Measurements from ENCODE around the gene DPP4.
"Not testable (repeated sequence)": the region's sequence is repeated elsewhere in the genome, so short reads cannot be mapped to it uniquely, and the experiment has no call there.

The DPP4 gene

GRCh38 chr2:161969159-161969558, 104.9 kb downstream of the DPP4 start:
- WGBS, 2 experiments: 100% methylated on average over 1 of the region's 1 CpG; no CpG with 5 or more reads in 1 of the 2 experiments
- Histone ChIP-seq H3K4me3 (ENCODE audit: insufficient read depth, low read depth, low read length) (no peak overlapping the region), H3K27ac (ENCODE audit: insufficient read depth, low read depth, low read length, poor library complexity, severe bottlenecking) (no peak overlapping the region), H3K36me3 (ENCODE audit: control insufficient read depth, insufficient read depth, low read length) (no peaks in the 10 kb centered on the region), H3K27me3 (ENCODE audit: control insufficient read depth, insufficient read depth, low read length, poor library complexity, severe bottlenecking) (no peaks in the 10 kb centered on the region), H3K4me1 (ENCODE audit: control insufficient read depth, insufficient read depth, low read length) (no peaks in the 10 kb centered on the region), H3K9me3 (ENCODE audit: control insufficient read depth, low read length) (no peaks in the 10 kb centered on the region)

DNA sequence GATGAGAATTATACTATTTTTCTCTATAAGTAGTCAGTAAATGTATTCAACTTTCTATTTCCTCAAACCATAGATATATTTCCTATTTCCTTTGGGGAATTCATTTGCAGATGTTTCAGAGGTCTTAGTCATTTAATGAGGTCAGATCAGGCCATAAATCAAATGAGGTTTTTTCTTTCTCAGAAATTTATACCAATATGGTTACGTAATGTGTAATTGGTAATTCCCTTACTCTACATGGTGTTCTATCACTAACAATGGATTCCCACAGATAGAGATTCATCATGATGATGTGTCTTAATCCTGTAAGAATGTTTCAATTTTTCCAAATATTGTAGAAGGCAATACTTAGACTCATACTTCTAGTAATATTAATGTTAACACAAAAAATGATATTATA, 108.0 kb downstream of the DPP4 start:
- H3K9me3 ChIP-seq (ENCODE audit: control insufficient read depth, low read length): no peaks in the 10 kb centered on the region
- H3K36me3 ChIP-seq (ENCODE audit: control insufficient read depth, insufficient read depth, low read length): no peaks in the 10 kb centered on the region
- no peak overlapping the region for H3K27ac ChIP-seq (ENCODE audit: insufficient read depth, low read depth, low read length, poor library complexity, severe bottlenecking)
- H3K27me3 ChIP-seq (ENCODE audit: control insufficient read depth, insufficient read depth, low read length, poor library complexity, severe bottlenecking): no peaks in the 10 kb centered on the region
- WGBS, 2 experiments: no CpG with 5 or more reads among the region's 1 CpG
- H3K4me3 ChIP-seq (ENCODE audit: insufficient read depth, low read depth, low read length): no peak overlapping the region
- H3K4me1 ChIP-seq (ENCODE audit: control insufficient read depth, insufficient read depth, low read length): no peaks in the 10 kb centered on the region

DNA sequence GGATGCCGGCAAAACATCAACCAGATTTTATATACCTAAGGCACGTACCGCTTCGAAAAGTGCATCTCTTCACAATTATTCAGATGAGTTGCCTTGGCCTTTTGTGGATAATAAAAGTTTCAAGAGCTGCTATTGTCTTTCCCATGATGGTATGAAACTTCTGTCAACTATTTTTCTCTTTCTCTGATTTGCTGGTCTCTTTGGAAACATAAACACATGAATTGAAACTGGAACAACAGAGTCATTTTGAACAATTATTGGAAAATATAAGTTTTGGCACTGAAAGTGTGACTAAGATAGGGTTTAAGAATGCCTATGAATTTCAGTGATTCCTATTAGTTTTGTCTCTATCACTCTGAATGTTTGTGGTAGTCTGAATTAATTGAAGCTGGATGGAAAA, 109.9 kb downstream of the DPP4 start:
- Histone ChIP-seq H3K27ac (ENCODE audit: insufficient read depth, low read depth, low read length, poor library complexity, severe bottlenecking) (no peak overlapping the region), H3K9me3 (ENCODE audit: control insufficient read depth, low read length) (no peaks in the 10 kb centered on the region), H3K27me3 (ENCODE audit: control insufficient read depth, insufficient read depth, low read length, poor library complexity, severe bottlenecking) (no peaks in the 10 kb centered on the region), H3K4me1 (ENCODE audit: control insufficient read depth, insufficient read depth, low read length) (no peaks in the 10 kb centered on the region), H3K36me3 (ENCODE audit: control insufficient read depth, insufficient read depth, low read length) (no peaks in the 10 kb centered on the region), H3K4me3 (ENCODE audit: insufficient read depth, low read depth, low read length) (no peak overlapping the region)
- 91% methylated on average over 4 of the region's 4 CpGs; no CpG with 5 or more reads in 1 of the 2 experiments for whole genome bisulfite sequencing, 2 experiments

DNA sequence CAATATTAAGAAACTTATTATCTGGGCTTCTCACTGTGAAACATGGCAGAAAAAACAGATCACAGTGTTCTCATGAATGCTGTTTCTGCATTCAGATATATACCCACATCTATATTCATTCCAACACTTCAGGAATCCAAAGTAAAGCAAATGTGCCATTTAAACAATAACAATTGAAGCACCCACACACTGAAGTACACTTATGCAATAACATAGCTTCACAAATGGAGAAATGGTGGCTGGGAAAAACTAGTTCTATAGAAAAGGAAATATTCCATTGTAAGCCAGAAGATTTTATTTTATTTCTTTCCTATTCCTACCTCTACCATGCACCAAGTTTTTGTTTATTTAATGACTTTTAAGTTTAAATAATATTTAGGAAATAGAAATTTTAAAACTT, 111.9 kb downstream of the DPP4 start:
- Histone ChIP-seq H3K4me3 (ENCODE audit: insufficient read depth, low read depth, low read length) (no peak overlapping the region), H3K9me3 (ENCODE audit: control insufficient read depth, low read length) (no peaks in the 10 kb centered on the region), H3K27me3 (ENCODE audit: control insufficient read depth, insufficient read depth, low read length, poor library complexity, severe bottlenecking) (no peaks in the 10 kb centered on the region), H3K36me3 (ENCODE audit: control insufficient read depth, insufficient read depth, low read length) (no peaks in the 10 kb centered on the region), H3K27ac (ENCODE audit: insufficient read depth, low read depth, low read length, poor library complexity, severe bottlenecking) (no peak overlapping the region), H3K4me1 (ENCODE audit: control insufficient read depth, insufficient read depth, low read length) (no peaks in the 10 kb centered on the region)

DNA sequence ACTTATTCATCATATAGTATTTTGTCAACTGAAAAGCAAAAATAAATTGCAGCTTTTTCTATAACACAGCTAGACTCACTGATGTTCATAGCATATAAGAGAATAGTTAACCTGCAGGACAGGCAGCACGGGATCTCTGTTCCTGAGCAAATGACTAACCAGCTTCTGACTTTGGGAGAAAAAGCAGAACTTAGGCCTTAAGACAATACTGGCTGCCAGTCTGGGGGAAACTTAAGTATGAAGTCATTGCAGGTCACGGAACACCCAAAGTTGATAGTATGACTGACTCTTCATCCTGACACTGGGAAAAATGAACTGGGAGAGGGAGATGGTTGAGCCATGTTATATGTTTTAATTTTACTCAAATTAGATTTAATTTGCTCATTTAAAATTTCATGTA, 113.0 kb downstream of the DPP4 start:
- Histone ChIP-seq H3K27me3 (ENCODE audit: control insufficient read depth, insufficient read depth, low read length, poor library complexity, severe bottlenecking) (no peaks in the 10 kb centered on the region), H3K4me3 (ENCODE audit: insufficient read depth, low read depth, low read length) (no peak overlapping the region), H3K27ac (ENCODE audit: insufficient read depth, low read depth, low read length, poor library complexity, severe bottlenecking) (no peak overlapping the region), H3K9me3 (ENCODE audit: control insufficient read depth, low read length) (no peaks in the 10 kb centered on the region), H3K36me3 (ENCODE audit: control insufficient read depth, insufficient read depth, low read length) (no peaks in the 10 kb centered on the region), H3K4me1 (ENCODE audit: control insufficient read depth, insufficient read depth, low read length) (no peaks in the 10 kb centered on the region)
- whole genome bisulfite sequencing, 2 experiments: 91 to 93% methylated on average over 2 of the region's 2 CpGs

DNA sequence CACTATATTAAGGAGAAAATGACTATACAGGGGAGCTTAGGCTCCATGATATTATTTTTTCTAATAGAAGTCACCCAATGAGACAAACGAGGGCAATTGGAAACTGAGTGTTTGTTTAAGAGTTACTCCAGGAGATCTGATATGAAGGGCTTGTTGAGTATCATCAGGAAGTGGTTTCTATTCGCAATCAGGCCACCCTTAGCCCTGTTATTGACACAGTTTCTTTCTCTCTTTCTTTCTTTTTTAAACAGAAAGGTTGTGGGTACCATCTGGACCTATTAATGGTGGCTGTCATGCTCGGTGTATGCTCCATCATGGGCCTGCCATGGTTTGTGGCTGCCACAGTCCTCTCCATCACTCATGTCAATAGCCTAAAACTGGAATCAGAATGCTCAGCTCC, 117.3 kb downstream of the DPP4 start:
- Histone ChIP-seq H3K4me3 (ENCODE audit: insufficient read depth, low read depth, low read length) (no peak overlapping the region), H3K36me3 (ENCODE audit: control insufficient read depth, insufficient read depth, low read length) (no peaks in the 10 kb centered on the region), H3K27me3 (ENCODE audit: control insufficient read depth, insufficient read depth, low read length, poor library complexity, severe bottlenecking) (no peaks in the 10 kb centered on the region), H3K9me3 (ENCODE audit: control insufficient read depth, low read length) (no peaks in the 10 kb centered on the region), H3K4me1 (ENCODE audit: control insufficient read depth, insufficient read depth, low read length) (no peaks in the 10 kb centered on the region), H3K27ac (ENCODE audit: insufficient read depth, low read depth, low read length, poor library complexity, severe bottlenecking) (no peak overlapping the region)
- 86 to 90% methylated on average over 3 of the region's 3 CpGs for WGBS, 2 experiments

GRCh38 chr2:161955211-161955610, 118.8 kb downstream of the DPP4 start:
- Histone ChIP-seq H3K4me3 (ENCODE audit: insufficient read depth, low read depth, low read length) (no peak overlapping the region), H3K27me3 (ENCODE audit: control insufficient read depth, insufficient read depth, low read length, poor library complexity, severe bottlenecking) (no peaks in the 10 kb centered on the region), H3K4me1 (ENCODE audit: control insufficient read depth, insufficient read depth, low read length) (no peaks in the 10 kb centered on the region), H3K27ac (ENCODE audit: insufficient read depth, low read depth, low read length, poor library complexity, severe bottlenecking) (no peak overlapping the region), H3K36me3 (ENCODE audit: control insufficient read depth, insufficient read depth, low read length) (no peaks in the 10 kb centered on the region), H3K9me3 (ENCODE audit: control insufficient read depth, low read length) (no peaks in the 10 kb centered on the region)

DNA sequence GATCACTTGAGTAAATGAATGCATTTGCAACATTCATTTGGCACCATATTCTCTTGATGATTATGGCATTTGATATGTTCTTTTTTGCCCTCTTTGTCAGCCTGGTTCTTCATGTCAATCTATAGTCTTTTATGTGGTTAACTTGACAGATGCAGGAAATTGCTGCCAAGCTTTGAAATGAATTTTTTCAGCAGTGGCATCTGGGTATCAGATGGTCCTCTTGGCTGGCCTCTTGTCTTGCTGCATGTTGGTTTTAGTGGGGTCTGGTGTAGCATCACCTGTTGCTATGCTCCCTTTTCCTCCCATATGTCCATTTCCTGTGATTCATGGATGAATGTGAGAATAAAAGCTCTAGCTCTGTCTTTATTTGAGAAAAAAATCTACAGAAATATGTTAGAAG, 119.9 kb downstream of the DPP4 start:
- no peaks in the 10 kb centered on the region for H3K9me3 ChIP-seq (ENCODE audit: control insufficient read depth, low read length)
- no peaks in the 10 kb centered on the region for H3K36me3 ChIP-seq (ENCODE audit: control insufficient read depth, insufficient read depth, low read length)
- H3K27me3 ChIP-seq (ENCODE audit: control insufficient read depth, insufficient read depth, low read length, poor library complexity, severe bottlenecking): no peaks in the 10 kb centered on the region
- H3K4me1 ChIP-seq (ENCODE audit: control insufficient read depth, insufficient read depth, low read length): no peaks in the 10 kb centered on the region
- no peak overlapping the region for H3K27ac ChIP-seq (ENCODE audit: insufficient read depth, low read depth, low read length, poor library complexity, severe bottlenecking)
- no peak overlapping the region for H3K4me3 ChIP-seq (ENCODE audit: insufficient read depth, low read depth, low read length)

GRCh38 chr2:161953367-161953766, 120.6 kb downstream of the DPP4 start:
- not testable (repeated sequence) for H3K36me3 ChIP-seq (ENCODE audit: control insufficient read depth, insufficient read depth, low read length); H3K27ac ChIP-seq (ENCODE audit: insufficient read depth, low read depth, low read length, poor library complexity, severe bottlenecking); H3K9me3 ChIP-seq (ENCODE audit: control insufficient read depth, low read length); H3K4me3 ChIP-seq (ENCODE audit: insufficient read depth, low read depth, low read length); H3K4me1 ChIP-seq (ENCODE audit: control insufficient read depth, insufficient read depth, low read length); H3K27me3 ChIP-seq (ENCODE audit: control insufficient read depth, insufficient read depth, low read length, poor library complexity, severe bottlenecking)
- WGBS, 2 experiments: 87 to 94% methylated on average over 9 of the region's 9 CpGs

GRCh38 chr2:161952783-161953191, 121.2 kb downstream of the DPP4 start:
- Histone ChIP-seq H3K4me1 (ENCODE audit: control insufficient read depth, insufficient read depth, low read length) (no peaks in the 10 kb centered on the region), H3K27ac (ENCODE audit: insufficient read depth, low read depth, low read length, poor library complexity, severe bottlenecking) (no peak overlapping the region), H3K27me3 (ENCODE audit: control insufficient read depth, insufficient read depth, low read length, poor library complexity, severe bottlenecking) (no peaks in the 10 kb centered on the region), H3K36me3 (ENCODE audit: control insufficient read depth, insufficient read depth, low read length) (no peaks in the 10 kb centered on the region), H3K9me3 (ENCODE audit: control insufficient read depth, low read length) (no peaks in the 10 kb centered on the region), H3K4me3 (ENCODE audit: insufficient read depth, low read depth, low read length) (no peak overlapping the region)
- WGBS, 2 experiments: 86 to 92% methylated on average over 3 to 4 of the region's 4 CpGs

GRCh38 chr2:161947836-161948235, 126.2 kb downstream of the DPP4 start:
- Histone ChIP-seq H3K9me3 (ENCODE audit: control insufficient read depth, low read length) (no peaks in the 10 kb centered on the region), H3K36me3 (ENCODE audit: control insufficient read depth, insufficient read depth, low read length) (no peaks in the 10 kb centered on the region), H3K27me3 (ENCODE audit: control insufficient read depth, insufficient read depth, low read length, poor library complexity, severe bottlenecking) (no peaks in the 10 kb centered on the region), H3K4me1 (ENCODE audit: control insufficient read depth, insufficient read depth, low read length) (no peaks in the 10 kb centered on the region), H3K4me3 (ENCODE audit: insufficient read depth, low read depth, low read length) (no peak overlapping the region), H3K27ac (ENCODE audit: insufficient read depth, low read depth, low read length, poor library complexity, severe bottlenecking) (no peak overlapping the region)
- 46% methylated on average over 5 of the region's 5 CpGs for WGBS, 2 experiments

All from ectodermal cell (in vitro differentiated cells).